Right lobe of liver (tissue), 4 donors: ENCODE measurements around the gene TJP3.

Source experiments
- POLR2A ChIP-seq: fragments of 450-650 bp; IDR thresholded peaks from one replicate; pipeline ENCODE4 v1.6.1; 2017; ENCODE audit warnings: antibody characterized with exemption, mild to moderate bottlenecking
- TF ChIP-seq, protein P1 (sequence below), 4 donors: fragments of 200-600 bp in 3 of 4; fragments of 450-650 bp in 1 of 4; IDR thresholded peaks; one replicate each; pipeline versions ENCODE4 v1.5.1 to v1.8.0; 2016 to 2022; ENCODE audit warnings: antibody characterized with exemption in 4 of 4, mild to moderate bottlenecking in 2 of 4
- donor health status: DM: no; HTN: no; CAD: no.
- donor health status: DM: no; HTN: no; CAD: no.
- donor health status: DM: no; HTN: yes; CAD: no.

GRCh38 chr19:3790941-3791340 is 82.8 kb downstream of the TJP3 start:
- TF ChIP-seq, protein P1, sequence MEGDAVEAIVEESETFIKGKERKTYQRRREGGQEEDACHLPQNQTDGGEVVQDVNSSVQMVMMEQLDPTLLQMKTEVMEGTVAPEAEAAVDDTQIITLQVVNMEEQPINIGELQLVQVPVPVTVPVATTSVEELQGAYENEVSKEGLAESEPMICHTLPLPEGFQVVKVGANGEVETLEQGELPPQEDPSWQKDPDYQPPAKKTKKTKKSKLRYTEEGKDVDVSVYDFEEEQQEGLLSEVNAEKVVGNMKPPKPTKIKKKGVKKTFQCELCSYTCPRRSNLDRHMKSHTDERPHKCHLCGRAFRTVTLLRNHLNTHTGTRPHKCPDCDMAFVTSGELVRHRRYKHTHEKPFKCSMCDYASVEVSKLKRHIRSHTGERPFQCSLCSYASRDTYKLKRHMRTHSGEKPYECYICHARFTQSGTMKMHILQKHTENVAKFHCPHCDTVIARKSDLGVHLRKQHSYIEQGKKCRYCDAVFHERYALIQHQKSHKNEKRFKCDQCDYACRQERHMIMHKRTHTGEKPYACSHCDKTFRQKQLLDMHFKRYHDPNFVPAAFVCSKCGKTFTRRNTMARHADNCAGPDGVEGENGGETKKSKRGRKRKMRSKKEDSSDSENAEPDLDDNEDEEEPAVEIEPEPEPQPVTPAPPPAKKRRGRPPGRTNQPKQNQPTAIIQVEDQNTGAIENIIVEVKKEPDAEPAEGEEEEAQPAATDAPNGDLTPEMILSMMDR (IDR thresholded peaks at IDR 0.05) = no peak
- TF ChIP-seq POLR2A = no peak
